Stomach (tissue), 9 donors: Measurements from ENCODE around the gene NTPCR. TPM values are rescaled to one million over a fixed set of nuclear protein-coding genes. Genes with fewer than 3 reads are reported as not detected.
A peak's percentile ranks its signal among the peaks of the same experiment; 100 is the strongest.

Experiments
- DNase-seq, 2 donors: peaks; one replicate each; pipeline versions ENCODE4 v3.0.0 to v3.0.0-alpha.2; 2013 to 2019
- H3K27ac ChIP-seq, 5 donors: fragments of 200-600 bp in 4 of 5; sonication (generic) in 4 of 5; one replicate each; pipeline ENCODE4 v1.5.1; 2013 to 2019; ENCODE audit warnings: mild to moderate bottlenecking in 1 of 5, moderate library complexity in 1 of 5
- H3K27me3 ChIP-seq, 3 donors: fragments of 200-600 bp; sonication (generic); one replicate each; pipeline ENCODE4 v1.5.1; 2017 to 2019; ENCODE audit warnings: mixed run types in 1 of 3
- H3K36me3 ChIP-seq, 4 donors: fragments of 200-600 bp; sonication (generic); 1 replicate in 3 of 4; 2 replicates in 1 of 4; pipeline ENCODE4 v1.5.1; 2016 to 2019
- H3K4me1 ChIP-seq, 4 donors: fragments of 200-600 bp; sonication (generic); one replicate each; pipeline ENCODE4 v1.5.1; 2016 to 2019
- H3K4me3 ChIP-seq, 4 donors: fragments of 200-600 bp; sonication (generic) in 3 of 4; one replicate each; pipeline ENCODE4 v1.5.1; 2016 to 2019; ENCODE audit warnings: mild to moderate bottlenecking in 1 of 4
- H3K9me3 ChIP-seq, 4 donors: fragments of 200-600 bp; sonication (generic); one replicate each; pipeline ENCODE4 v1.5.1; 2016 to 2019
- EP300 ChIP-seq: sonication (generic); formaldehyde crosslinking; IDR thresholded peaks from one replicate; pipeline ENCODE4 v1.6.1; 2017; ENCODE audit warnings: antibody characterized with exemption
- POLR2A ChIP-seq, 4 donors: fragments of 450-650 bp; IDR thresholded peaks; one replicate each; pipeline ENCODE4 v1.6.1; 2016; ENCODE audit warnings: antibody characterized with exemption in 4 of 4, control low read depth in 2 of 4, mild to moderate bottlenecking in 1 of 4, moderate library complexity in 1 of 4
- POLR2AphosphoS5 ChIP-seq, 3 donors: sonication (generic); formaldehyde crosslinking; IDR thresholded peaks; one replicate each; pipeline ENCODE4 v1.6.1; 2016; ENCODE audit warnings: antibody characterized with exemption in 3 of 3
- WGBS, 5 donors: extraction: QIAGEN DNeasy Blood & Tissue Kit in 3 of 5; methylation state at CpG; one replicate each; pipeline versions ENCODE4 v1.1.5 to v1.1.7; 2013 to 2018; 5-methylcytosine and 5-hydroxymethylcytosine counted together
- intact Hi-C: fragments of 100-400 bp; cut with DNase I; formaldehyde crosslinking; loops from one replicate; pipeline ENCODE4 v1.15.1; 2023; ENCODE audit warnings: low total_unique reads
- polyA plus RNA-seq, 3 donors: library from polyadenylated mRNA; stranded (reverse); fragments of 200-250 nt; gene quantifications; one replicate each; pipeline ENCODE4 v1.2.3, GENCODE V29; 2013
- total RNA-seq, 5 donors: library from RNA; depleted of rRNA; stranded (reverse); fragments of >200 nt; gene quantifications; one replicate each; pipeline versions ENCODE4 v1.1.0 to v1.2.3, GENCODE V29; 2014 to 2016
- TF ChIP-seq, protein P1 (sequence below), 7 experiments: fragments of 450-650 bp in 4 of 7; fragments of 200-600 bp in 3 of 7; sonication (generic) in 3 of 7; IDR thresholded peaks; one replicate each; pipeline ENCODE4 v1.5.1; 2016 to 2019; ENCODE audit warnings: antibody characterized with exemption in 7 of 7, control low read depth in 2 of 7, mild to moderate bottlenecking in 1 of 7
- donor health status: healthy with polysubstance abuse.
- donor health status: Bipolar disorder and iron deficiency.
- donor health status: healthy.

NTPCR gene
- total and polyA plus RNA-seq, 8 donors, result 14.9 to 56.3 (median 43.1) TPM

DNA sequence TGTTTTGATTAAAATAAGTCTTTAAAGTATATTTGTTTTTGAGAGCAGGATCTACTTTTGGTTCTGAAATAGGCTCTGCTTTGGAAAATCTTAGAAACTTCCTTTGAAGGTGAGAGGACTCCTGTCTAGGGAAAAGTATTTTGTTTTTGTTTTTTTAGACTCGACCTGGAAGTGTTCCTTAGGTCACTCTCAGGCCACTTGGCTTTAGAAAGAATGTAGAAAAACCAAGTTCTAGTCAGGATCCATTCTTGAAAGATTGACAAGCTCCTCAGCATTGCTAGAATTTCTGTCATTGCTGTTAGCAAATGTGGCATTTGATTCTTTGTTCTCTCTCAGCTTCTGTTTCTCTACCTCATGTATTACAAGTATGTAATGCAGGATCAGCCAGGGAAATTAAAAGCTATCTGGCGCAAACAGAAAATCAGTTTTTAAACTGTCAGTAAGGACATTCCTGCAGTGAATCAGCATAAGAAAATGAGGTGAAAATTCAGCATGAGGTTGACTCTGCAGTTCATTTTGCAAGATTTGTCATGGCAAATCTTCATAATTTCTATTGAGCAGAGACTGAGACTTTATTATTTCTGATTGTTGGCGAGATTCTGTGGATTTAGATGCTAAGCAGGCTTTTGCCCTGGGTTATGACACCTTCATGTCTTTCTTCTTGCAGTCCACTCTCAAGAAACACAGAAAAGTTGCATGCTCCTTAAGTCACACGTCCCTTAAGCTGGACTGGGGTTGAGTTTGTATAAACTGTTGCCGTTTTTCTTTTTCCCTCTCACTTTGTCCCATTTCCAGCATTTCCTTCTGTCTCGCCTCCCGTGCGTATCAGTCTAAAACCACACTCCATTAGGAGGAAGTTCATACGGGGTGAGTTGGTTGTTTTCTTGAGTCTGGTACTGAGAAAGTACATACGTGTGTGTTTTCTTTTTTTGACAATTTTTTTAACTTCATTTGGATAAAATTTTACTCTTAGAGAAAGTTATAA is 12.6 kb downstream of the NTPCR start:
- 26 to 46% (median 43%) methylated on average over 10 of the region's 10 CpGs for WGBS, 5 donors
- Histone ChIP-seq H3K4me1 (peaks cover 4 to 51% (median 28%) of the 10 kb centered on the region in 4 donors), H3K36me3 (peaks cover 0 to 25% (median 21%) of the 10 kb centered on the region in 4 donors), H3K4me3 (peak overlapping the region in 1 of 4 donors; percentile 3), H3K27ac (peak overlapping the region in 4 of 5 donors; percentile 18 to 69 (median 45)), H3K27me3 (no peaks in the 10 kb centered on the region), H3K9me3 (peaks cover 0 to 5% (median 2%) of the 10 kb centered on the region in 4 donors)
- intact Hi-C loops, result no loop called here
- TF ChIP-seq EP300 (no peak), POLR2A (IDR thresholded peaks at IDR 0.05) (no peak), POLR2AphosphoS5 (IDR thresholded peaks at IDR 0.05) (no peak)
- TF ChIP-seq, protein P1, sequence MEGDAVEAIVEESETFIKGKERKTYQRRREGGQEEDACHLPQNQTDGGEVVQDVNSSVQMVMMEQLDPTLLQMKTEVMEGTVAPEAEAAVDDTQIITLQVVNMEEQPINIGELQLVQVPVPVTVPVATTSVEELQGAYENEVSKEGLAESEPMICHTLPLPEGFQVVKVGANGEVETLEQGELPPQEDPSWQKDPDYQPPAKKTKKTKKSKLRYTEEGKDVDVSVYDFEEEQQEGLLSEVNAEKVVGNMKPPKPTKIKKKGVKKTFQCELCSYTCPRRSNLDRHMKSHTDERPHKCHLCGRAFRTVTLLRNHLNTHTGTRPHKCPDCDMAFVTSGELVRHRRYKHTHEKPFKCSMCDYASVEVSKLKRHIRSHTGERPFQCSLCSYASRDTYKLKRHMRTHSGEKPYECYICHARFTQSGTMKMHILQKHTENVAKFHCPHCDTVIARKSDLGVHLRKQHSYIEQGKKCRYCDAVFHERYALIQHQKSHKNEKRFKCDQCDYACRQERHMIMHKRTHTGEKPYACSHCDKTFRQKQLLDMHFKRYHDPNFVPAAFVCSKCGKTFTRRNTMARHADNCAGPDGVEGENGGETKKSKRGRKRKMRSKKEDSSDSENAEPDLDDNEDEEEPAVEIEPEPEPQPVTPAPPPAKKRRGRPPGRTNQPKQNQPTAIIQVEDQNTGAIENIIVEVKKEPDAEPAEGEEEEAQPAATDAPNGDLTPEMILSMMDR (IDR thresholded peaks at IDR 0.05), result no peak
- no peak for DNase-seq

DNA sequence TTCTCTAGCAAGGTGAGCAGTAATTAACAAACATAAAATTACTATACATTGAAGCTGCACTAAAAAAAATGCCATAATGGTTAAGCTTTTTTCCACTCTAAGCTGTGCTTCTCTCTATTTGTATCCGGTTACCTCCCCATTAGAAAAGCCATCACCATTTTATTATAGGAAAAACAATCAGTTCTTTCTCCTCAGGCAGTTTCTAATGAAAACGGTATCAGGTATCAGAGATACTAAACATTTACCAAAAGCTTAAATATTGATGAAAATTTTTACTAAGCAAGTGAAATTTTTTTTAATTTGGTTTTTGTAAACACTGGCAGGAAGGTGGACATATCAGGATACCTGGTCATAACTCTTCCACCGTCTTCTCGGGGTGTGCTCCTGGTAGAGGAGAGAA is 14.2 kb downstream of the NTPCR start:
- H3K36me3 ChIP-seq, result peaks cover 0 to 16% (median 10%) of the 10 kb centered on the region in 4 donors
- no peak for TF ChIP-seq POLR2A (IDR thresholded peaks at IDR 0.05)
- TF ChIP-seq POLR2AphosphoS5 (IDR thresholded peaks at IDR 0.05), result no peak
- TF ChIP-seq EP300, result no peak
- TF ChIP-seq, protein P1 (IDR thresholded peaks at IDR 0.05), result no peak
- no peak overlapping the region for H3K27ac ChIP-seq
- no peak overlapping the region for H3K4me3 ChIP-seq
- DNase-seq, result no peak
- 93 to 98% (median 94%) methylated on average over 4 of the region's 4 CpGs for WGBS, 5 donors
- peaks cover 11 to 58% (median 37%) of the 10 kb centered on the region in 4 donors for H3K4me1 ChIP-seq
- H3K9me3 ChIP-seq, result no peaks in the 10 kb centered on the region
- no peaks in the 10 kb centered on the region for H3K27me3 ChIP-seq
- intact Hi-C loops, result no loop called here

DNA sequence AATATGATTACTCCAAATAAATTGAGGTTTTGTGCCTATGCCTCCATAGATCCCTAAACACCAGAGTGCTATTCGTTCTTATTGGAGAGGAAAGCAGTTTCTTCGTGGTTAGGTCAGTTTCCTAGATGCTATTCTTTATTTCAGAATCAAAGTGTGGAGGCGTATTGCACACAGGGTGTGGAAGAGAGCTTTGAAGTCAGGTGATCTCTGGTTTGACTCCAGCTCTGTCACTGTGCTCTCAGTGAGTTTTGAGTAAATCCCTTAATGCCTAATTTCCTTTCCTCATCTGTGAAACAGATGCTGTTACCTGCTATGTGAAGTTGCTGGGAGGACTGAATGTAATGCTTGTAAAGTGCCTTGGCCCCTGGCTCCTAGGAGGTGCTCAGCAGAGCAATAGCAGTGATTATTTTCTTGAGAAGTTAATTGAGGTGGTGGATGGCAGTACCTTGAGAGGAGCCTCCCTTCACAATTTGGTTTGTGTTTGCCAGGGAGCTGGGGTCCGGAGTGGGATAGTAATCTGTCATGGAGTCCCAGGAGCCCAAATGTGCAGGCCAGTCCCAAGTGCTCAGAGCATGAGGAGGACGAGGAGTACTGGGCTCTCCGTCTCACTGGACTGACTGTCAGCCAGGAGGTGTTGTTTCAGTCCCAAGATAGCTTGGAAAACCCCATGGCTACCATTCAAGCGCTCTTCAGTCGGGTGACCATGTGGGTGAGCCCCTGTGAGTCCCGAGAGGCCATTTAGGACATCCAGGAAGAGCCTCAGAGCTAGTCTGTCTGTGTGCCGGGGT is 14.9 kb downstream of the NTPCR start:
- H3K27me3 ChIP-seq, result no peaks in the 10 kb centered on the region
- no peak for TF ChIP-seq POLR2AphosphoS5 (IDR thresholded peaks at IDR 0.05)
- TF ChIP-seq, protein P1 (IDR thresholded peaks at IDR 0.05), result no peak
- no peak for TF ChIP-seq EP300
- no peak for TF ChIP-seq POLR2A (IDR thresholded peaks at IDR 0.05)
- intact Hi-C loops, result no loop called here
- peak overlapping the region in 1 of 4 donors; percentile 4 for H3K4me3 ChIP-seq
- H3K9me3 ChIP-seq, result no peaks in the 10 kb centered on the region
- H3K36me3 ChIP-seq, result peaks cover 0 to 20% (median 15%) of the 10 kb centered on the region in 4 donors
- H3K4me1 ChIP-seq, result peaks cover 11 to 58% (median 37%) of the 10 kb centered on the region in 4 donors
- WGBS, 5 donors, result 76 to 85% (median 84%) methylated on average over 10 of the region's 10 CpGs
- no peak for DNase-seq
- H3K27ac ChIP-seq, result peak overlapping the region in 4 of 5 donors; percentile 1 to 61 (median 51)

DNA sequence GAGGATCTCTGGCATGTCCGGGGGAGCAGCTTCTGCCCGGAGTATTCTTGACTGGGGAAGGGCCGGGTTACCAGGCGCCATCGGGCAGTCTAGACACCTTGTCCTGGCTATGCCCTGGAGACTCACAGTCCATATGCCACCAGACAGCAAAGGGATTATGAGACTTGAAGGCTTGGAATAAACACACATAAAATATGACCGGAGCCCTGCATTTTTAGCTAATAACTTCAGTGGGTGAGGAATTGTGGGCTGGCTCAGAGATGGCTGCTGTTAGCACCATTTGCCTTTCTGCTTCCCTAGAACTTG is 15.5 kb downstream of the NTPCR start:
- 65 to 93% (median 83%) methylated on average over 5 to 6 of the region's 6 CpGs for WGBS, 5 donors
- DNase-seq, result no peak
- H3K4me3 ChIP-seq, result peak overlapping the region in 1 of 4 donors; percentile 4
- no peak for TF ChIP-seq POLR2AphosphoS5 (IDR thresholded peaks at IDR 0.05)
- TF ChIP-seq EP300, result no peak
- no peak for TF ChIP-seq POLR2A (IDR thresholded peaks at IDR 0.05)
- TF ChIP-seq, protein P1 (IDR thresholded peaks at IDR 0.05), result no peak
- H3K27ac ChIP-seq, result peak overlapping the region in 4 of 5 donors; percentile 1 to 61 (median 51)
- H3K9me3 ChIP-seq, result no peaks in the 10 kb centered on the region
- no peaks in the 10 kb centered on the region for H3K27me3 ChIP-seq
- H3K4me1 ChIP-seq, result peaks cover 11 to 58% (median 37%) of the 10 kb centered on the region in 4 donors
- H3K36me3 ChIP-seq, result peaks cover 3 to 26% (median 20%) of the 10 kb centered on the region in 4 donors
- intact Hi-C loops, result no loop called here
